ELF-1 (cell line): ENCODE data around the gene CD79A.

Experiments used
- DNase-seq: peaks from one replicate; pipeline ENCODE4 v3.0.0-alpha.2; 2016; ENCODE audit warnings: low read depth, low spot score

Gene CD79A

DNA sequence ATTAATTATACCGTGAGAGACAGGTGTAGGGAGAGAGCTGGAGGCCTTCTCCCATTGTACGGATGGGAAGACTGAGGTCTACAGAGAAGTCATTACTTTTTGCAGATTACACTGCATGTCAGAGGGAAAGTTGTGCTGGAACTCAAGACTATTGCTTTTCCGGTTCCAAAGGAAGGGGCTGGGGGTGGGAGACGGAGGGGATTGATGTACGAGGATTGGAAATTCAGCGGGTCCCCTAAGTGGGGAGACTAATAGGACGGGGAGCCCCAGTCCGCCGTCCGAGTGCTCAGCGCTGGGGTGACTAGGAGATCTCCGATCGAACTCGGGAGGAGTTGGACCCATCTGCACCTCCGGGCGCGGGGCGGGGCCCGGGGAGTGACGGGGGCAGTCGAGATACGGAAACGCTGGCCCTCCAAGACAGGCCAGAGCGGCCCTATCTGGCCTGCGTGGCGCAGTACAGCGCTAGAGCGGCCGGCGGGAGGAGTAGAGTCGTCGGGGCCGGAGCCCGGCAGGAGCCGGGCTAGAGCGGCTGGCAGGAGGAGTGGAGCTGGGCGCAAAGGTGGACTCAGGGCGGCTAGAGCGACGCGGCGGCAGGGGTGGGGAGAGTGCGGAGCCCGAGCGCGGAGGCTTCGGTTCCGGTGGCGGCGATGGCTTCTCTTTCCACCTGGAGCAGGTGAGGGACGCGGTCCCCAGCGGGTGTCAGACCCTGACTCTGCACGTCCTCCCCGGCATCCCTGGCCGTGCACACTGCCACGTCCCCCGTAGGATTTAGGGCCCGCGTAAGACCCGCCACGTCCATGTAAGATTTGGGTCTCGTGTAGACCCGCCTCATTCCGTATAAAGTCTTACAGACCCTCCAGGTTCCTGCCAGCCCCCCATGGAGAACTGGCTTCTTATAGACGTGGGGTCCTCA lies 7.0 kb downstream of the CD79A start:
- DNase-seq: peak; percentile 98

- DNase-seq: no peak
Measured at GRCh38 chr19:41886761-41887710, 10.0 kb downstream of the CD79A start.

- peak; percentile 80 for DNase-seq
Measured at GRCh38 chr19:41887711-41888382, 10.8 kb downstream of the CD79A start.

GRCh38 chr19:41888926-41889325 lies 11.8 kb downstream of the CD79A start:
- DNase-seq: no peak

DNA sequence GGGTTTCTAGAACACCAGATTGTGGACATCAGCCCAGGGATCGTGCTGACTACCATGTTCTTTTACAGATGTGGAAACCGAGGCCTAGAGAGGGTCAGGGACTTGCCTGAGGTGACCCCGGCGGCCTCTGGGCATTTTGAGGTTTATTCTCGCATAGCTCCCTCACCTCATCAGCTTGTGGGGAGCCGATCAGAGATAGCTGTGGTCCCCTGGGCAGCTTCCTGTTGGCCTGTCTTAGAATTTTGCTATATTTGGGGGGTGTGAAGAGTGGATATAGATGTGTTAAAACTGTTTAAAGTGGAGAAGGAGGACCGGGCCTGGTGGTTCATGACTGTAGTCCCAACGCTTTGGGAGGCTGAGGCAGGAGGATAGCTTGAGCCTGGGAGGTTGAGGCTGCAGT lies 12.8 kb downstream of the CD79A start:
- DNase-seq: no peak

DNA sequence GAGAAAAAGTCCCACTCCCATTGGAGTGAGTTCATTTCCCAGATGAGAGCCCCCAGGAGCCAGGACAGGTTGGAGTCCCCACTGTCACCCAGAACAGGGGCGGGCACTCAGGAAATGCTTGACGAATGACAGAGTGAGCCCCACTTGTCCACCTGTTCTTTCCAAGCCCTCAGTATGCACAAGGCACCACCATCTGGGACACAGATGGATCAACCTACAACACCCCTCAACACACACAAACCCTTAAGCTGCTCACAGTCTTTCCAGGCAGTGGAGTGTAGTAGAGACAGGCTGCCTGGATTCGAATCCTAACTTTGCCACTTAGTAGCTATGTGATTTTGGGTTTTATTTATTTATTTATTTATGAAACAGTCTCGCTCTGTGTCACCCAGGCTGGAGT lies 13.9 kb downstream of the CD79A start:
- no peak for DNase-seq

GRCh38 chr19:41892173-41892902 lies 15.3 kb downstream of the CD79A start:
- DNase-seq: no peak

GRCh38 chr19:41893899-41894298 lies 16.8 kb downstream of the CD79A start:
- DNase-seq: peak; percentile 47

GRCh38 chr19:41894350-41894749 lies 17.3 kb downstream of the CD79A start:
- DNase-seq: no peak

GRCh38 chr19:41895745-41896580 lies 18.9 kb downstream of the CD79A start:
- no peak for DNase-seq

GRCh38 chr19:41896581-41896942 lies 19.5 kb downstream of the CD79A start:
- DNase-seq: no peak

- no peak for DNase-seq
Measured at GRCh38 chr19:41897181-41897580, 20.1 kb downstream of the CD79A start.

- DNase-seq: no peak
Measured at GRCh38 chr19:41897820-41898219, 20.7 kb downstream of the CD79A start.

GRCh38 chr19:41898235-41898634 lies 21.2 kb downstream of the CD79A start:
- no peak for DNase-seq

DNA sequence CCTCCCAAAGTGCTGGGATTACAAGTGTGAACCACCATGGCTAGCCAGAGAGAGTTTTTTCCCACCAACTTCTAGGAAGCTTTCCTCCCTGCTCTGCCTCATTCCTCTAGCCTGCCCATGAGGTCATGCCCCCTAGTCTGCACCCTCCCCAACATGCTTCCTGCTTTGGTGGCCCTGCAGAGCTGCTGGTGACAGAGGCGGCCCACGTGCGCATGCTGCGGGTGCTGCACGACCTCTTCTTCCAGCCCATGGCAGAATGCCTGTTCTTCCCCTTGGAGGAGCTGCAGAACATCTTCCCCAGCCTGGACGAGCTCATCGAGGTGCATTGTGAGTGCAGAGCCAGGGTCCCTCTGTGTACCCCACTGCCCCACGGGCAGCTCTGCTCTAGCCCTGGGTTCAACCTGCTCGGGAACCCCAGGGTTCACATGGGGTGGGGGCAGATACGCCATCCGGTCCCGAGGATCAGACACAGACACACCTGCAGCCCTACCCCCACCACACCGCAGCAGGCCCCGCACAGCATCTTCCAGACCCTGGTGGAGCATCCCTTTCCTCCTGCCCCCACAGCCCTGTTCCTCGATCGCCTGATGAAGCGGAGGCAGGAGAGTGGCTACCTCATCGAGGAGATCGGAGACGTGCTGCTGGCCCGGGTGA lies 24.8 kb downstream of the CD79A start:
- DNase-seq: no peak

DNA sequence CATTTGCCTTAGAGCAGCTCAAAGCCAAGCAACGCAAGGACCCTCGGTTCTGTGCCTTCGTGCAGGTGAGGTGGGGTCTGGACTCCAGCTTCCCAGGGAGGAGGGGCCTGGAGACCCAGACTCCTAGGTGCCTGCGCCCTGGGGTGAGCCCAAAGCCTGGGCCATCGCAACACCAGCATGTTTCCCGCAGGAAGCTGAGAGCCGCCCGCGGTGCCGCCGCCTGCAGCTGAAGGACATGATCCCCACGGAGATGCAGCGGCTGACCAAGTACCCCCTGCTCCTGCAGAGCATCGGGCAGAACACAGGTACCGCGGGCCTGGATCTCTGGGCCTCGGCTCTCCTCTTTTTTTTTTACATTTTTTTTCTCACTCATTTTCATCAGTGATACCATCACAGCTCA lies 25.5 kb downstream of the CD79A start:
- DNase-seq: no peak

- no peak for DNase-seq
Measured at GRCh38 chr19:41903193-41903953, 26.3 kb downstream of the CD79A start.

GRCh38 chr19:41904118-41904870 lies 27.2 kb downstream of the CD79A start:
- DNase-seq: no peak
